NCI-H345 treated with DMSO at 0.1 percent for 48 hours (cell line): ENCODE measurements around the gene FRAS1.

ENCODE experiments used
- DNase-seq: peaks from one replicate; lab custom pipeline; 2025; ENCODE audit not compliant: unreplicated experiment; lab: John Stamatoyannopoulos, UW

Gene FRAS1

GRCh38 chr4:78567500-78568060 is 510.5 kb downstream of the FRAS1 start:
- DNase-seq = no peak

- DNase-seq = no peak
Measured at GRCh38 chr4:78568640-78569305, 511.6 kb downstream of the FRAS1 start.

- DNase-seq = no peak
Measured at GRCh38 chr4:78569306-78569821, 512.2 kb downstream of the FRAS1 start.

GRCh38 chr4:78570117-78570516 is 513.0 kb downstream of the FRAS1 start:
- DNase-seq = no peak

GRCh38 chr4:78571804-78572203 is 514.7 kb downstream of the FRAS1 start:
- DNase-seq = no peak

GRCh38 chr4:78578674-78579425 is 521.7 kb downstream of the FRAS1 start:
- no peak for DNase-seq

- no peak for DNase-seq
Measured at GRCh38 chr4:78581618-78582017, 524.5 kb downstream of the FRAS1 start.

GRCh38 chr4:78584863-78585547 is 527.9 kb downstream of the FRAS1 start:
- no peak for DNase-seq

- no peak for DNase-seq
Measured at GRCh38 chr4:78585633-78586032, 528.5 kb downstream of the FRAS1 start.

GRCh38 chr4:78588894-78589545 is 531.9 kb downstream of the FRAS1 start:
- DNase-seq = no peak

GRCh38 chr4:78591404-78591803 is 534.3 kb downstream of the FRAS1 start:
- DNase-seq = no peak

- no peak for DNase-seq
Measured at GRCh38 chr4:78592088-78592783, 535.1 kb downstream of the FRAS1 start.
